LNCAP (cell line): ENCODE data around the gene LRFN5.

Experiments
- TF ChIP-seq, protein P1 (sequence below): fragments of 450-650 bp; IDR thresholded peaks from 2 replicates; pipeline ENCODE4 v1.5.1; 2017; ENCODE audit warnings: mild to moderate bottlenecking

LRFN5 gene

DNA sequence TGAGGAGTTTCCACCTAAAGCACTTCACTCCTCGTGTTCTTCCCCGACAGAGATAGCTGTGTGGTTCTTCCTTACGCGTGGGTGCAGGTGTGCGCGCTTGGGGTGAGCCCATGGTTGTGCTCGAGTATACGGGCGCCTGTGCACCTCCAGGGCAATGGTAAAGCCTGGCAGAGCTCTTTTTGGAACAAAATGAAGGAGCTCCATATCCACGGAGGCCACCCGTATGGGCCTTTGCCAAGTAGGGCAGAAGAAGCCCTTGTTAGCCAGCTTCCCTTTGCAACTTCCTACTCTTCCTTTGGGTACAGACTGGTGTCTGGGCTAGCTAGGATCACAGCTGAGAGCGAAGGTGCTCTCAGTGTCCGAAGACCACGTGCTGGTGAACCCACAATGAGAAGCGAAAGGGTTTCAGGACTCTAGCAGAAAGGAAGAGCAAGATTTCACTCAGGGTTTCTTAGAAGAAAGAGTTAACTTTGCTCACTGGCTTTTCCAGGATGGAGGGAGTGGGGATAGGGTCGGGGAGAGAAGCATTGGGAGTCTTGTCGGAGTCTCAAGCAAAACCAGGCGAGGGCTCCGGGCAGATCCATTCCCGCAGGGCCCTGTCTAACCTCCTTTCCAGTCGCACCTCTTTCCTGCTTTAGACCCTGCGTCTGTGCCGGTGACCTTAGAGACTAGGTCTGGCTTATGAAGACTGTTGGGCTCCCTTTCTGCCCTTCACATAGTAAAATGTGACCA, 960 bp upstream of the LRFN5 start:
- TF ChIP-seq, protein P1, sequence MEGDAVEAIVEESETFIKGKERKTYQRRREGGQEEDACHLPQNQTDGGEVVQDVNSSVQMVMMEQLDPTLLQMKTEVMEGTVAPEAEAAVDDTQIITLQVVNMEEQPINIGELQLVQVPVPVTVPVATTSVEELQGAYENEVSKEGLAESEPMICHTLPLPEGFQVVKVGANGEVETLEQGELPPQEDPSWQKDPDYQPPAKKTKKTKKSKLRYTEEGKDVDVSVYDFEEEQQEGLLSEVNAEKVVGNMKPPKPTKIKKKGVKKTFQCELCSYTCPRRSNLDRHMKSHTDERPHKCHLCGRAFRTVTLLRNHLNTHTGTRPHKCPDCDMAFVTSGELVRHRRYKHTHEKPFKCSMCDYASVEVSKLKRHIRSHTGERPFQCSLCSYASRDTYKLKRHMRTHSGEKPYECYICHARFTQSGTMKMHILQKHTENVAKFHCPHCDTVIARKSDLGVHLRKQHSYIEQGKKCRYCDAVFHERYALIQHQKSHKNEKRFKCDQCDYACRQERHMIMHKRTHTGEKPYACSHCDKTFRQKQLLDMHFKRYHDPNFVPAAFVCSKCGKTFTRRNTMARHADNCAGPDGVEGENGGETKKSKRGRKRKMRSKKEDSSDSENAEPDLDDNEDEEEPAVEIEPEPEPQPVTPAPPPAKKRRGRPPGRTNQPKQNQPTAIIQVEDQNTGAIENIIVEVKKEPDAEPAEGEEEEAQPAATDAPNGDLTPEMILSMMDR: no peak

DNA sequence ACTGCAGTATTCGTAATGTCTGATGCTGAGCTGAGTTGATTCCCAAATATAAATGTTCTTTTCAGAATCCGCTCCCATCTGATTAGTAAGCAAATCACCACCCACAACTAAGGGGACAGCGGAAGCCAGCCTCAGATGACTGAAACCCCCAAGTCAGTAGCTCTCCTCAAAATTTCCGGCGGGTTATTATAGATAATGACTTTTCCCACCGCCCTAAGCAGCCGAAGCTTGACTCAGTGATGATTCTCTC, 469 bp upstream of the LRFN5 start:
- TF ChIP-seq, protein P1: no peak

DNA sequence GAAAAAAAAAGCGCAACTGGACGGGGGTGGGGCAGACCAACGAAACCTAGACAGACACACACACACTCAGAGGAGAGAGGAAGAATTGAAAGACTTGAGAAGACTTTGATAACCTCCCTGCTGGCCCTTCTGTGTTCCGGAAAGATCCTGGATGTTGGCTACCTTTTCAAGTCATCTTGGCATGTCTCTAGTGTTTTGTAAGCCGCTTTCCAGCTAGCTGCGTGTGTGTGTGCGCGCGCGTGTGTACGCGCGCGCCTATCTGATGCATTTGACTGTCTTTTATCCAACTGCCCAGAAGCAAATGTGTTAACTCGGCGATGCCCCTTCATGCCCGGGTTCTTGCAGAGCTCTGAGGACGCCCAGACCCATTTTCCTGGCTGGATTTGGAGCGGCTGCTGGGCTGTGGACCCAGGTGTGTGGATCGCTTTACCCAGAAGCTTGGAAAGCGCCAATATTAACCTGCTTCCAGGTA, 664 bp downstream of the LRFN5 start:
- TF ChIP-seq, protein P1: no peak

DNA sequence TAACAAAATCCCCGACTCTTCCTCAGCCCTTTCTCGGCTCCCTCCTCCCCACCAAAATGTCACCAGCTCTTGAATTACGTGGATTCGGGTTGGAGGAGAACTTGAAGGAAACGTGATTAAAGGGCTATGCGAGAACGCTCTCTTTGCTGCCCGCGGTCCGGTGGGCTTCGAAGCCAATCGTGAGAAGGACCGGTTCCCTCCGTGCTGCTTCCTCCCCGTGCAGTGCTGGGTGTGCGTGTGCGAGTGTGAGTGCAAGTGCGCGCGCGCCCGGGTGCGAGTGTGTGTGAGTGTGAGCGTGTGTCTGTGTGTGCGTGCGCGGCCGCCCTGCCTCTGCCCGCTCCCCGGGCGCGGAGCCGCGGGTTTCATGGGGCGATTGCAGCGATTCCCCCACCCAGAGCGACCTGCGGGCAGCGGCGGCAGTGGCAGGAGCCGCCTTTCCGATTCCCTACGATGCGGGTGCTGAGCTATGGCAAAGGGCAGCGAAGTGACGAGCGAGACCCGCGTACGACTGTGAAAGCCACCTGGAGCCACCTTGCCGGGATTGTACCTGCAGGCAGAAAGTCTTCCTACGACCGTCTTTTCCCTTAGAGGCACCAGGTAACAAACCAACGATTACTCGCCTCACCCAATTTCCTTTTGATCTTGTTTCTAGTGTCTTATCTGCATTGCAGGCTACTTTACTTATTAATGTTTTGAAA, 1.4 kb downstream of the LRFN5 start:
- TF ChIP-seq, protein P1: no peak

DNA sequence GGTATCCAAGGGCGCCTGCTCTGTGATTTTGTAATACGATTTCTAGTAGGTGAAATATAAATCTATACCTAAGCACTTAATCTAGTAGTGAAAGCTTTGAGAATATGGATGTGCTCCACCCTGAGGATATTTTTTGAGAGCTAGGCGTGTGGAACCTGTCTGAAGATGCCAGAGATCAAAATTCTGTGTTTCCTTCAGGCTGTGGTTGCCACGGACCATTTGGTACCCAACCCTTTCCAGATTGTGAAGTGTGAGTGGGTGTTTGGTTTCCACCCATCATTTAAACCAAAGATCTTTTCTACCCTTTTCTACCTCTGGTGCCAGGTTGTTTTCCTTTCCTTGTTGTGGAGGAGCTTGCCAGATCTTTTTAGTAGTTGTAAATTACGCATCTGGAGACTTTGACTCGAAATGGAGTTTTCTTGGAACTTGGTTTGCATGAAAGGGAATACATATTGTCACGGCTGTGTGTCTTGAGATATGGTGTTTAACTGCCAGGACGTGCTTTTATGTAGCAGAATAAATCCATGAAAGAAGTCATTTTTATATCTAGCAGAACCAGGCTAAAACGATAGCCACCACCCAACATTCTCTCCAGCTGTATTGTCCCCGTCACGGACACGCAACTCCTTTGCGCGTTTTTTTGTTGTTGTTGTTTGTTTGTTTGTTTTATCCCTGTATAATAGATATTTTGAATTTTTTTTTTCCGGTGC, 2.2 kb downstream of the LRFN5 start:
- TF ChIP-seq, protein P1: no peak

DNA sequence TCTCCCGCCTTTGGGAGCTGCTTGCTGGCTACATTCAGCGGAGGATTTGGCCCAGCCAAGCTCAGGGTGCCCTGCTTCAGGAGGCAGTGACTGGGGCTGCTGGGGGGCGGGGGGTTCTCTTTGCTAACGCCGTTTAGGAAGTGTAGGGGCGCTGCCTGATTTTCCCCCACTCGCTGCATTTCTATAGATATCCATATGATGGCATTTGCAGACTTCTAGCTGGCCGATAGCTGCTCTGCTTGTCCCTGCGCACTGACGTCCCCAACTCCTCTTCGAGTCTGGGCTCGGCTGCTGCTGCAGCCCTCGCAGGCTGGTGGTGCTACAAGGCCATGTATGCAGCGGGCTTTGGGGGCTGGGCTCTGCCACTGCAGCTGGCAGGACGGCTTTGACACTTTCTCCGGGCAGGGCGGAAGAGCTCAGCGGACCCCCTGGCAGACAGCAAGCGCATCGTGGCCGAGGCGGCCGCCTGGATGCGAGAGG, 3.1 kb downstream of the LRFN5 start:
- TF ChIP-seq, protein P1: peak; percentile 72

DNA sequence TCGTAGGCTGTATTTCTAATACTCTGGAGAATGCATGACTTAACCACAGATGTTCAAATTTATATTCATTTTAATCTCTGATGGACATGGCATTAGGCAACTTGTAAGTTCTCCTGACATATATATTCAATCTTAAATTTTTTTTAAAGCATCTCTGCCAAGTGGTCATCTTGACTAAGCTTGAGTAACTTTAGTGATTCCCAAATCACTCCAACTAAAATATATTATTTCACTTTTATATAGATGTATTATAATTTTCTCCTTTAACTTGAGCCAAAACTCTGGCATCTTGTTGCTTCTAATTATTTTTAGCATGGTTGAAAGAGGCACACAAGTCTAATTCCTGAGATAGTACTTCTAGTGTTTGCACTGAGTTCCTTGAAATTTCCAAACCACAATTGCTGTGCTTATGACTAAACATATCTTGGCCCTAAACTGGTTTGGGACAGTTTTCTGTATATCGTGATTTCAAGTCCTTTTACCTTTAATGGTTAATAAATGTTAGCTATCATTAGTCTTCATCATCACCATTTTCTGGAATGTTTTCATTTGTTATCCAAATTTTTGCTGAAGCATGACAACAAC, 8.4 kb downstream of the LRFN5 start:
- TF ChIP-seq, protein P1: no peak
